NCI-H2227 treated with DMSO at 0.1 percent for 48 hours (cell line): Measurements from ENCODE around the gene TEPSIN.

ENCODE experiments used
- DNase-seq: peaks from one replicate; lab custom pipeline; 2025; lab: John Stamatoyannopoulos, UW

The TEPSIN gene

DNA sequence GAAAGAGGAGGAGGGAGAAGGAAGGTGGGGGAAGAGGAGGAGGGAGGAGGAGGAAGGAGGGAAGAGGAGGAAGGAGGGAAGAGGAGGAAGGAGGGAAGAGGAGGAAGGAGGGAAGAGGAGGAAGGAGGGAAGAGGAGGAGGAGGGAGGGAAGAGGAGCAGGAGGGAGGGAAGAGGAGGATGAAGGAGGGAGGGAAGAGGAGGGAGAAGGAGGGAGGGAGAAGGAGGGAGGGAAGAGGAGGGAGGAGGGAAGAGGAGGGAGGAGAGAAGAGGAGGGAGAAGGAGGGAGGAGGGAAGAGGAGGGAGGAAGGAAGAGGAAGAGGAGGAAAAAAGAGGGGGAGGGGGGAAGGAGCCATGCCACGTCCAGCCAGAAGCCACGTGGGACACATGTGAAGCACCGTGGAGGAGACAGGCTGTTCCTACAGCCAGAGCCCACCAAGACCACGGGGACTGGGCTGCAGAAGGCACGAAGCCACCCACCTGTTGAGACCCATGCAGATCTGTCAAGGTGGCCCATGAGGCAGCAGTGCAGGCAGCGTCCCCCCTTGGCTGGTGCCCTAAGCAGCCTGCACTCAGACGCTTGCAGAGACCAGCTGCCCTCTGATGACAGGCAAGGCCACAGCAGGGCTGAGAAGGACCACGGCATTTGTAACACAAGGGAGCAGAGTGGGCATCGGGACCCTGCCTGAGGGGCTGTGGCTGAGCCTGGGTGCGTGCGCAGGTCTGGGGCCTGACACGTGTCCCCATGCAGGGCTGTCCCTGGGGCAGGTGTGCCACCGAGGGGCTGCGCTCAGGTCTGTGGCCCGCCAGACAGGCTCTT, 10.6 kb upstream of the TEPSIN start:
- DNase-seq: no peak

DNA sequence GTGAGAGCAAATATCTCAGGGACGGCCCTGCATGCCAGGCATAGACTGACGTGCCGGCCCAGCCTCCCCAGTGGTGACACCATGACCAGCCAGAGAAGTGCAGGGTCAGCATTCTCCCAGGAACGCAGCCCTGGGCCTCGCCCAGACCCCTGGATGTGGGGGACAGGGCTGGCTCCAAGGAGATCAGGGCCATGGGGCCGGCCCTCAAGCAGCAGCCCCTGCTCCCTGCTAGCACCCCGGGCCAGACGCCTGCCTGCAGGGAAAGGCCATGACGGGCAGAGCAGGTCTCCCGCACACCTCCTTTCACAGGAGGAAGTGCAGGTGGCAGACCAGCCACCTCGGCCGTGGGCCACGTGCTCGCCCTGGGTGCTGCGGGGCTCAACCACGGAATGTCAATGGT, 9.8 kb upstream of the TEPSIN start:
- no peak for DNase-seq

DNA sequence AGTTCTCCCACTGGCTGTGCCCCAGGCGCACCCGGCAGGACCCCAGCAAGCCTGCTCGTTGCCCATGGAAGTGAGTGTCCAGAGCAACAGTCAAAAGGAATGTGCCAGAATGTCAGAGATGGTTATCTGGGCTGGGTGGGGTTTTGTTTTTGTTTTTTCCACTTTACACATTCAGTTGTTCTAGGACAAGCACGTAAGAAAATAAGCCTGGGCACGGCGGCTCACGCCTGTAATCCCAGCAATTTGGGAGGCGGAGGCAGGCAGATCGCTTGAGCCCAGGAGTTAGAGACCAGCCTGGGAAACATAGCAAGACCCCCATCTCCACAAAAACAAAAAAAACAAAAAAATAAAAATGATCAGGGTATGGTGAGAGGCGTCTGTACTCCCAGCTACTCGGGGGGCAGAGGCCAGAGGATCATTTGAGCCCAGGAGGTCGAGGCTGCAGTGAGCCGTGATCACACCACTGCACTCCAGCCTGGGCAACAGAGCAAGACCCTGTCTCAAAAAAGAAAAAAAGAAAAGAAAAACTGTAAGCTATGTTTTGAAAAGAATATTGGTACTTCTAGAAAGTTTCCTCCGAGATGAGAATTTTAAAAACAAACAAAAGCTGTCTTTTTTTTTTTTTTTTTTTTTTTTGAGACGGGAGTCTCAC, 8.6 kb upstream of the TEPSIN start:
- no peak for DNase-seq

DNA sequence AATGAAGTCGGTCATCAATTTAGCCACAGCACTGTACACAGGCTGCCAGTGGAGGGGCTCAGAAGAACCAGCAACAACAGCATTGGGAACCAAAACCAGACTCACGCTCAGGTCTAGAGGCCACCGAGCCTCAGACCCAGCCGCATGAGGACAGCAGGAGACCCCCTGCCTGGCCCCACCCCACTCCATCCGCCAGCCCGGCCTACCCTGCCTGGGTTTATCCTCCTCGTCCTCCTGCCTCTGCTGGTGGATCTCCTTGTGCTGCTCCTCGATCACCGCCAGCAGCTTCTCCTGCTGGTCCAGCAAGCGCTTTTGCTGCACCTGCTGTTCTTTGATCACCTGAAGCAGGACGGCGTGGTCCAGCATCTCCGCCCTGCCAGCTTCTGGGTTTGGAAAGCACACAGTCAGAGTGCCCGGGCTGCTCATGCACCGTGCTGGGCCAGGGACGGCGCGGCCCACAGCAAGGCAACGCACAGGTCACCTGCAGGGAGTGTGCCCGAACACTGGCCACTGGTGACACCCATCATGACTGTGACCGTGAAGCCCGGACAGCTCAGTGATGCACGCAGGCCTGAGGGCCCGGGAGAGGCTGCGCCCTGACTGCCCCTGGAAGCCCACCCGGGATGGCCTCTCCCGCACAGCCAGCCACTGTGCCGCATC, 8.0 kb upstream of the TEPSIN start:
- DNase-seq: no peak

DNA sequence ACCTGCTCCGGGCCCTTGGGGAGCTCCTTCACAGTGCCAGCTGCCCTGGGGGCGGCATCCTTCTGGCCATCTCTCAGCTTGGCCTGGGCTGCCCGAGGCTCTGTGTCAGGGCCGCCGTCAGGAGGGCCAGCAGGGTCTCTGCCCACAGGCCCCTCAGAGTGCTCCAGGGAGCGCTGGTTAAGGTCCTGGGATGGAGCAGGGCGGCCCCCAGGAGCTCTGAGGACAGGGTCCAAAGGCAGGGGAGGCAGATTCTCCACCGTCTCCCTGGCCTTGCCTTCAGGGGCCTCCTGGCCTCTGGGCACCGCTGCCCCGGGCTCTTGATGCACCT, 7.5 kb upstream of the TEPSIN start:
- DNase-seq: no peak

DNA sequence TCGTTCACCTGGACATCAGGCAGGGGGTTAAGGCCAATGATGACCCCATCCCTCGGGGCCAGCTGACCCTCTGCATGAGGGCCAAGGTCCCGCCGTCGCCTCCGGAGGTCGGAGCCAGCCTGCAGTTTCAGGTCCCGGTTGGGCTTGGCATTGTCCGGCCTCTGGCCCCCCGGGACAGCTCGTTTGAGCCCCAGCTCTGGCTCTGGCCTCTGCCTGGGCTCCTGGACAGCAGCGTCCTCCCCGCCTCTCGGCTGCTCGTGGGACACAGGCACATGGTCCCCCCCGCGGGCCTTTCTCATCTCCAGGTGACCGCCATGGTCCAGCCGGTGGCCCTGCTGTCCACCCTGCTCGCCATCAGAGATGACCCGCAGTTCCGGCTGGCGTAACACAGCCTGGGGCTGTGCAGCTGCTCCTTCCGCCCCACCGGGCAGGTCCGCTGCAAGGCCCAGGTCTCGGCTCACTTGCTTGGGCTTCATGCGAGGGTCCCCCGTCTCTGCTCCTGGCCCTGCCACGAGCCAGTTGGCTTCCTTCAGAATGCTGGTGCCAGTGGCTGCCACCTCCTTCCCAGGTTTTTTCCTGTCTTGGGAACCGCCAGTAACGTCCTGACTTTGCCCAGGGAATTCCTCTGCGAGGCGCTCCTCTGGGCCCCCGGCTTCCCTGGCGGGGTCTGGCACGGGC, 6.9 kb upstream of the TEPSIN start:
- DNase-seq: no peak

DNA sequence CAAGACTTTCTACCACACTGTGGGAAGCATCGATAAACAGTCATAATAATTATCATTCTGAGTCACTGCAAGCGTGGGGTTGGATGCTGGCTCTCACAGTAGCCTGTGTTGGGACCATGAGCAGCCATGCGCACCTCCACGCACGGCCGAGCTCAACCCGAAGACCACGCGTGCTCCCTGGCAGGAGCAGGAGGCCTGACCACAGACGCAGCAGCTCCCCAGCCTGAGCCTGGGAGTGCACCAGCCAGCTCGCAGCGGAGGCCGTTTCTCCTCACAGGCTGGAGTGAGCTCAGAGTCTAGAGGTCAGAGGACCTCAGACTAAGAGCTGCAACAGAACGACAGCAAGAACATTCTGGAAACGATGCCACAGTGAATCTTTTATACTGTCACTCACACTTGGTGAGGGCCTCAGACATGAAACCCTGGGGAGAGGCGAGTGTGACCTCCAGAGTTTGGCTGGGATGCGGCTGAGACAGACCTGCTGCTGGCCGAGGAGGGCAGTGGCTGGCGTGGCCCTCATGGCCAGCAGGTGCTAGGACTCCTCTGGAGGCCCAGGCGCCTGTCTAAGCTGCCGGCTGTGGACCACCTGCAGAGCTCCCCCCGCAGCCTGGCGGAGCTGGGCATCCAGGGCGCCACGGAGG, 6.3 kb upstream of the TEPSIN start:
- no peak for DNase-seq

DNA sequence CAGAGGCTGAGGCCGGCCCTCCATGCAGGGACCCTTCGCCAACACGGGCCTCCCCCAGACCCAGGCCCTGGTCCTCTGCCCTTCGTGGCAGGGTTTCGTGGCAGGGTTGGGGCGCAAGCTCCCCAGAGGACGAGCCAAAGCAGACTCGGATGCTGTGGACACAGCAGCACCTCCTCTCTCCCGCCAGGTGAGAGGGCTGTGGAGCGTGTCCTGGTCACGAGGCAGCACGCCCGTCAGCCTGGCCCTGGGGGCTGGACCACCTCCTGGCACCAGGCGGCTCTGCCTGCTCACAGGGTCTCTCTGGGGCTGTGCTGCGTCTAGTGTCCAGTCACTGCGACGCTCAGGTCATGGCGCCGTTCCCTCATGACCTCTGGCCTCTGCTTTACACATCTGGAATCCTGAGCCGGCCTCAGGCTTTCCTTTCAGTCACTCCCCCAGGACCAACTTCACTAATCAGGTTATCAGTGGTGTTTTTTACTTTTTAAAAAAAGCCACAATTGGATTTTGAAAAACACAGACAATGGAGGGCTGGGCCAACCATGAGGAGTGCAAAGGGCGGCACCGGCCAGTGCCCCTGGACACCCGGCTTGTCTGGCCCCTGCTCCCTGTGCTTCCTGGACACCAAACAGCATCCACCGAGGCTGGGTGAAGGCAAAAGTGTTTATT, 5.6 kb upstream of the TEPSIN start:
- DNase-seq: no peak

DNA sequence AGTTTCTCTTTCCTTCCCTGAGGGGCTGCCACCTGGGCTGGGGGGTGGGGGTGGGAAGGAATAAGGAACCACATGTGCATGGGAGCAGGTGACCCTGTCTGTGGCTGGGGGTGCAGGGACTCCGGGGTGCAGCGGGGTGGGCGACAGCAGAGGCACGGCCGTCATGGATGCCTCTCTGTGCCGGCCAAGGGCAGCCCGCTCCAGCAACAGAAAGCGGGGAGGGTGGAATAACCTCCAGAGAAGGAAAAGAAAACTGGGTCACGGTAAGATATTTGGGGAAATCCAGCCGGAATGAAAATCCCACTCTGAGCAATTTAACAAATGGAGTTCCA, 4.4 kb upstream of the TEPSIN start:
- DNase-seq: no peak

DNA sequence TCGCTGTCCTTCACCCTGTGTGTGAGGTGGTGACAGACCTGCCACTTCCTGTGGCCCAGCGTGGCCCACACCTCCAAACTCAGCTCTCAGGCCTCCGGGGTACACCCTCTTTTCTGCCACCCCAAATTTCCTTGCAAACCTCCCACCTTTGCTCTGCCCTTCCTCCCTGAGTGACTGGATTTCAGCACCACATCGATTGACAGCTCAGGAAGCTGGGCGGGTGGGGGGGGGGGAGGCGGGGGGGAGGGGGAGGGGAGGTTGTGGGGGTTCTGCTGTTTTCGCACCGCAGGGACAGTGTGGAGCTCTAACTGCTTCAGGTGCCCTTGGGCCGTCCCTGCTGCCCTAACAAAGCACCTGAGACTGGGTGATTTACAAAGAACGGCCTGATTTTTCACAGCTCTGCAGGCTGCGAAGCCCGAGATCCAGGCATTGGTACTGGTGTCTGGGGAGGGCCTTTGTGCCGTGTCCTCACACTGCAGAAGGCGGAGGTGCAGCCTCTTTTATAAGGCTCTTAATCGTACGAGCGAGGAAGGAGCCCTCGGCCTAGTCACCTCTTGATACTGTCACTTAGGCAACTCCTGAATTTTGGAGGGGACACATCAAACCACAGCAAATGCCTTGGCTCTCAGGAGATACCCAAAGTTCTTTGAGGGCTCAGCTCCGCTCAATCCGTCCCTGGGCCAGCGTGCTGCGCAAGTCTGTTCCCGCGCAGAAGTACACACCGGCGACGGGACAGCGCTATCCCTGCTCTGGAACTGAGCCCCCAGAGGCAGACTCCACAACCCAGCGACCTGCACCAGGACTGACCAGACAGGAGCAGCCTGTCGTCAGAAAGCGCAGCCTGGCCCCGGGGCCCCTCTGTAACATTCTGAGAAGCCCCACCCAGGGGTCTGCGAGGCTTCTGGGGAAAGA, 3.8 kb upstream of the TEPSIN start:
- DNase-seq: no peak

DNA sequence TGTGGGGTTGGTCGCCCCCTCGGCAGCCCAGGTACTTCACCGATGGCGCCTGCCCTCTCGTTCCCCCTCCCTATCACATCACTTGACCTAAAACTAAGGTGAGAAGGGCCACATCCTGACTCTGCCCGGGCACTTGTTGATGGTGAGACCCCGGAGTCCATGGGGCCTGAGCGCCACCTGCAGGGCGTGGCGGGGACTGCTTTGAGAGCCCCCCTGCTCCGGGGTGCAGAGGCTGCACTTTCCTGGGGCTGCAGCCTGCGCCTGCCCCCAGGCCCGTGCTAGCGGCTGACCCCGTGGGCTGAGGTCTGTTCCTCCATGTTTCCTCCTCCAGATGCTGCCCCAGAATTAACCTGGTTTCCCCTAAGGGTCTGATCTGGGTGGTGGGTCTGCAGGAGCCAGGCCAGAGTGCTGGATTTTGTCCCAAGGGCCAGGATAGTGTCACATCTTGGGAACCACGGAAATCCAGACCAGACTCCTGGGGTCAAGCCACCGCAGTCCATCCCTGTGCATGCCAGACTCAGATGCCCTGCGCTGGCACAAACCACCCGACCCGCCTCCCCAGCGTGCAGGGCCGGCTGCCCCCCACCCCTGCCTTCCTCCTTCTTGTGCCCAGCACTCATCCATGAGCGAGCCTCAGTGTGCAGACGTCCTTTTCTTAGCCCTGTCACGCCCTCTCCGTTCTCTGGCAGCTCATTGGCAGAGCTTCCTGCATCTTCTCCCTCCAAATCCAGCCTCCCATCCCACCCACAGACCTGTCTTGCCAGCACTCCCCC, 3.0 kb upstream of the TEPSIN start:
- DNase-seq: peak; percentile 14

DNA sequence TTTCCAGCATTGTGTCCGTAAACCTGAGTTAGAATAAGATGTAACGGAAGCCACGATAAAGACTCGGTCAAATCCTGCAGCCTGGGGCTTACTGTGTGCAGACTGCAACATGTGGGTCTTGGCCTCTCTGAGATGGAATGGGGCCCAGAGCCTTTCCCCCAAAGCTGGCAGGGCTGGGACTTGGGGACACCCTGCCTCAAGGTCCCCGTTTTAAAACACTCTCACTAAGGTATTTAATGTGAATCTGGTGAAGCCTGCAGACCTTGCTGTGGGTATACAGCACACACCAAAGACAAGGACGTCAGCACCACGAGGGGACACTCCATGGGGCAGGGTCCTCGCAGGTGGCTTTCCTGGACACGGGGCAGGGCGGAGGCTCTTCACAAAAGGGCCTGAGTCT, 2.3 kb upstream of the TEPSIN start:
- DNase-seq: no peak

DNA sequence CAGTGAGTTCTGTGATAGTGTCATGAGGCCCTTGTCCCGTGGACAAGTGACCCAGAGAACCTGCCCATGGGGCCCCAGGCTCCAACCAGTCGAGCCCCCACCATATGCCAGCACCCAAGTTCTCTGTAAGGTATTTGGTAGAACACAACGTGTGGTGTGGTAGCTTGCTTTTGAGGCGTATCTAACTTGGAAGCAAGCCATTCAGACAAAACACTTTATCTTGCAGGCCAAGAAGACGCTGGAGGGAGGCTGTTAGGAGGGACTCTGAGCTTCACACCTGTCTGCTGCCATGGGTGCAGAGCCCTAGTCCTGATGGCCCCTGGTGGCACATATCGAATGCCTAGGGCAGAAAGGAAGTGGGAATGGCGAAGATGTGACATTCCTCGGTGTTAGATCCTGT, 1.9 kb upstream of the TEPSIN start:
- DNase-seq: no peak

DNA sequence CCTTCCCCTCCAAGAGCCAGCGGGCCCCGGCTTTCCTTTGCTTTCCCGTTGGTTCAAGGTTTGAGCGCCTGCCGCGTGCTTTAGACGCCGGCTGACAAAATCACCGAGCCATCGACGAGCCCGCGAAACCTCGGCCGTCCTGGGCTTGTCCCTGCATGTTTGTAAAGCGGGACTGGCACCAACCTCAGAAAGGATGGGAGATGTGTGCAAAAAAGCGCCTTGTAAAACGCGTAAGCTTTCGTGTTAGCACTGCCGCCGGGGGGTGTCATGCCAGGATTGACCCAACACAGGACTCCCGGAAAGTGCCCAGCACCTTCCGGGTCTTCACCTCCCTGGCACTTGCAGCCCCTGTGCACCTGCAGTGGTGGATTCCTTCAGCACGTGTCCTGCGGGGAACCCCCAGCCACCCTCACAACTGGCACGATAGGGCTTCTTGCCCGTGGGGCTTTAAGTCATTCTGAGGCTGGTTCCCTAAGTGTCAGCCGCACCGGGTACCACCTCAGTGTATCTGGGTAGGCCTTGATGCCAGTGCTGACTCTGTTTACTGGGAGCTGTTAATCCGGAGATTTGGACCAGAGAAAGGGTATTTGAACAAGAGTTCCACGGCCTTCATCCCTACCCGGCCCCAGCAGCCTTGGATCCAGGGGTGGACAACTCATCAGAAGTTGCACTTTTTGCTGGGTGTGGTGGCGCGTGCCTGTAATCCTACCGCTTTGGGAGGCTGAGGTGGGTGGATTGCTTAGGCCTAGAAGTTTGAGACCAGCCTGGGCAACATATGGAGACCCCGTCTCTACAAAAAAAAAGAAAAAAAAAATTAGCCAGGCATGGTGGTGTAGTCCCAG, 1.1 kb upstream of the TEPSIN start:
- no peak for DNase-seq

DNA sequence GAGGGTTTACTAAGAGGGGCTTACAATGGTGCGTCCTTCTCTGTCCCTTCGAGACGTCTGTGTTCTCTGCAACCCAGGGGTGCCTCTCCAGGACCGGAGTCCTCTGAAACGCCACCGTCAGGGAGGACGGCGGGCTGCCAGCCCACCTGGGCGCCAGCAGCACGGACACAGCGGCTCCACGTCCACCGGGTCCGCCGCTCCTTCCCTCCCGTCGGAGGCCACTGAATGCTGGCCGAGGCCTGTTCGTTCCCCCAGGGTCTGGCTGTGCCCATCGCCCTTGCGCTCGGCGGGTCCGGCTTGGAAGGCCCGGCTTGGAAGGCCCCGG, 403 bp downstream of the TEPSIN start:
- DNase-seq: no peak

DNA sequence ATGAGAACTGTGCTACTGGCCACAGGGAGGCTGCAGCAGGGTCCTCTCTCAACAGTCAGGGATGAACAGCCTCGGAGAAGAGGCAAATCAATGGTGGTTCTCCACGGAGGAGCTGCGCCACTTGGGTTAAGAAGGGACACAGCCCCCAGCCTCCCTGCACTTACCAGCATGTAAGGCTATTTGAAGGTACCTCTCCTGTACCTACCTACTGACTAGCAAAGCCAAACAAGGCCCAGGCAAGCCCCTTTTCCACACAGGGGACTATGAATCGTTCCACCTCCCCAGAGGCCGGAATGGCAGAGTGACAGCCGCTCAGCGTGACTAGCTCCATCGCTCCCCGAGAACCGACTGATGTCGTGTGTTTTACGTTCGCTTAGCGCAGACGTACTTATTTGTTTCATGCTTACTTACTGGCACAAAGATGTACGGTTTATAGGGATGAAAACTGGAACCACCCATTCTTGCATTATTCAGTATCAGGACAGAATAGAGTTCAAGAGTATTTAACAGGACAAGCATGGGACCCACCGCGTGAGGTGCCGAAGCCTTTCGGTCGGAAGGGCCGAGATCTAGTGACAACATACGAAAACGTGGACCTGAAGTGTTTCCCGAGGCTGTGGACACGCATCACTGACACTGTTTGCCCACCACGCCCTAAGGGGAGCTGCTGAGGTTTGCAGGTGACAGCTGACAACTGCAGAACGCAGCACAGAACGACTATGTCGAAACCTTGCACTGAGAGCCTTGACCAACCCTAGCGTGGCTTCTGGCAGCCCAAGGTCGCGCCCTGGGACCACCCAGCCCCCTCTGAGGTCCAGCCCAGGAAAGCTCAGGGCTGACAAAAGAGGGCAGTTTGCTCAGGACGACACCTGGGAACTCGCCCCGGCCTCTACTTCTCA, 1.0 kb downstream of the TEPSIN start:
- no peak for DNase-seq

DNA sequence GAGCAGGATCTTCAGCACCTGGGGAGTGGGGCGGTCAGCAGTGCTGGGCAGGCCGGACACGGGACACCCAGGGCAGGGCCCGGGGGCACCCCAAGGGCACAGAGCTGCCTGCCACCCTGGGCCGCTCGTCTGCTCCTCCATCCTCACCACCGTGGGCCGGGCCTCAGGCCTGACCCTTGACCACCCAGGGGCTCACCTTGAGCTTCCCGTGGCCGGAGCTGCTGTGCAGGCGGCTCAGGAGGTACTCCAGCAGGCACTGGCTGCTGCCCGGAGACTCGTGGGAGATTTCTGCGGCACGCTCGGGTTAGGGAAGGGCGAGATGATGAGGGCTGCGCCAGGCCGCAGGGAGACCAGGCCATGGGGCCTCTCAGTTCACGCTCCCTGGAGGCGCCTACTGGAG, 2.1 kb downstream of the TEPSIN start:
- DNase-seq: no peak
